GM21786 (cell line): ENCODE data around the gene SDK2.
"Not testable (repeated sequence)": the region's sequence is repeated elsewhere in the genome, so short reads cannot be mapped to it uniquely, and the experiment has no call there.

ENCODE experiments used
- ATAC-seq: cut with Tn5 transposase; IDR thresholded peaks from one replicate; pipeline ENCODE4 v1.9.1; 2021; ENCODE audit not compliant: unreplicated experiment

SDK2 gene

GRCh38 chr17:73334771-73335513, 309.3 kb downstream of the SDK2 start:
- no peak for ATAC-seq

GRCh38 chr17:73333445-73333844, 310.8 kb downstream of the SDK2 start:
- ATAC-seq, result not testable (repeated sequence)

DNA sequence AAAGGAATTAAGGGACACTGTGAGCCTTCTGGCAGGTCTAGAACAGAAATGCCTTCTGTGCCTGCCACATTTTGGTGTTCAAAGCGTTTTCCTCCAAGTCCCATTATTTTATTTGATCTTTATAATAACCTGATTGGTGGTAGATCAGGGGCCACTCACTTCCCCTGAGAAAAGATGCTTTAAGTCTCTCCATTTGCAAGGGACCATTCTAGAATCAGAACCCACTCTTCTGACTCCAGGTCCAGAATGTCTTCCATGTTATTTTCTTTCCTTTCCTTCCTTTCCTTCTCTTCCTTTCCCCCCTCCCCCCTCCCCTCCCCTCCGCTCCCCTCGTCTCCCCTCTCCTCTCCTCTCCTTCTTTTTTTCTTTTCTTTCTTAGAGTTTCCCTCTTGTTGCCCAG, 313.2 kb downstream of the SDK2 start:
- ATAC-seq, result no peak

- no peak for ATAC-seq
Observed at GRCh38 chr17:73327676-73328075, 316.6 kb downstream of the SDK2 start.

GRCh38 chr17:73325527-73325842, 318.8 kb downstream of the SDK2 start:
- ATAC-seq, result no peak

DNA sequence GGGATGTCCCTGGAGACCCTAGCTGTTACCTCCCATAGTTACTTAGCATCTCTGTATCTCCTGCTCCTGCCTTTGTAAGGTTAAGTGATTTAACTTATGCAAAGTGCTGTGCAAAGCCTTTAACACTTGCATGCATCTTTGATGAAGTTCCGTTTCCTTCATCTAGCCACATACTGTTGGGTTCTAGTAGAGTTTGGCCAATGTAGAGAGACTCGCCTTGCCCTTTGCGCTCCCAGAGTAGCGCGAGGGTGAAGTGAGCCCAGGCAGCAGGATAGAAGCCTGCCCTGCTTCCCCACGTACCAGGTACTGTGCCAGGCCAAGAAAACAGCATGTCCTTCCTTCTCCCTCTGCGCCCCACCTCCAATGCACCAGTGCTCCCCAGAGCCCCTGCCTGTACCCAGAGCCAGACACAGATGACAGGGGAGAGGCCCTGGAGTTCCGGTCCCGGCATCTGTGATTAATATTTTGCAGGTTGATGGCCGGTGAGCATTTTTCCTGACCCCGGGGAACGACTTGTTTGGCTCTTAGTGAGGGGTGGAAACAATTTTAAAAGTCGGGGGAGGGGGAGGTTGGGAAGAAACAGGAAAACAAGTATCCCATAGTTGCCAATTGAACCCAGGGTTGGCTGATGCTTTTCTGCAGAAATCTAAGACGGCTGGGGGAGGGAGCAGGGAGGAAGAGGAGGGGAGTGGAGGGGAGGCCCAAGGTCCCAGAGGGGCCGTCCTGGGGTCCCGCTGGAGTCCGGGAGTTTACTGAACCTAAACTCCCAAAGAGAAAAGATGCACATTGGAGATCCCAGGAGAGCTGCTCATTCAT, 319.3 kb downstream of the SDK2 start:
- ATAC-seq, result no peak

GRCh38 chr17:73324160-73324475, 320.1 kb downstream of the SDK2 start:
- no peak for ATAC-seq

GRCh38 chr17:73323409-73324159, 320.7 kb downstream of the SDK2 start:
- no peak for ATAC-seq

DNA sequence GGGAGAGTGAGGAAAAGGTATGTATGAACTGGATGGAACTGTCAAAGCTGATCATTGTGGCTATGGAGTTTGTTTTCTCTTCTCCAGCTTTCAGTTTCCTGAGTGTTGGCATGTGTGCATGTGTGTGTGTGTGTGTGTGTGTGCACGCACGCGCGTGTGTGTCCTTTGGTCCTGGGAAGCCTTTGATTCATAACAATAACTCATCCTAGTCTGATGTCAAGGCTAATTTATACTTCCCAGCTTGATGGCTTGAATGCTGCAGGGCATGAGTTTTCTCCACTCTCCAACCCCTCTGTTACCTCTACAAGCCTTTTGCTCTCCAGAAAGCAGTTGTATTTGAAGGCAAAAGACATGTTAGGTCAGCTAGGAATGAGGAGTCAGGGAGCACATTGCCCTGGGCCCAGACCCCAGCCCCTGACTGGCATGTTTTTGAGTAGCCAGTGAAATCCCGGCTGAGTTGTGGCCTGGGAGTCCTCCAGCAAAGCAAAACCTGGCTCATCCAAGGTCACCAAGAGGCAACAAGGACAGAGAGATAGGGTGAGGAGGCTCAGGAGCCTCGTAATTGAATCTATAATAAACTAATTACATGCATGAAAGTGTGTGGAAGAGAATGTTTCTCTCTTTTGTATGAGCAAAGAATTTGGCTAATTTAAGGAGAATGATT, 323.5 kb downstream of the SDK2 start:
- ATAC-seq, result no peak

- no peak for ATAC-seq
Observed at GRCh38 chr17:73319766-73320165, 324.5 kb downstream of the SDK2 start.

DNA sequence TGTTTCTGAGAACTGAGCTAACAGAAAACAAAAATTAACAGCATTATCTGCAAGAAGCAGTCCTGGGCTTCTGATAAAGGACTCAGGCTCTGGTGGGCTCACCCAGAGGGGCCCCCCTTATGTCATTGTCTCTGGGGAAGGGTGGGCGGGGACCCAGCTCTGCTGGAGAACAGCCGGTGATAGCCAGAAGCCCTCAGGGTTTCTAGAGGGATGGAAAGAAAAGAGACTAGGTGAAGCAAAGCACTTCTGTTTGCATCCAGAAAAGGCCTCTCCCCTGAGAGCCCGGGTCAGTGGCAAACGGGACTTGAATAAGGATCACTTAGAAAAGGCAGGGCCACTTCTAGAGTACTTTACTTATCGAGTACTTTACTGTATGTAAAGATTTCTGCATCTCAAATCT, 325.4 kb downstream of the SDK2 start:
- ATAC-seq, result no peak

DNA sequence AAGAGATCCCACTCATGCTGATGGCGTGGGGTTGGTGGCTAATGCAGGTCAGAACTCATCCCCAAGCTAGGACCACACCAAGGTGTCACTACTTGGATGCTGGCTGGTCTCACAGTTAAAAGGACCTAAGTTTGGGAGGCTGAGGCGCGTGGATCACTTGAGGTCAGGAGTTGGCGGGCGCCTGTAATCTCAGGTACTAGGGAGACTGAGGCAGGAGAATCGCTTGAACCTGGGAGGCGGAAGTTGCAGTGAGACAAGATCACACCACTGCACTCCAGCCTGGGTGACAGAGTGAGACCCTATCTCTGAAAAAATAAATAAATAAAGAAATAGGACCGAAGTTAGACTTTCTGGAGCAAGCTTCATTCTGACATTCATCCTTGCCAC, 325.8 kb downstream of the SDK2 start:
- no peak for ATAC-seq

DNA sequence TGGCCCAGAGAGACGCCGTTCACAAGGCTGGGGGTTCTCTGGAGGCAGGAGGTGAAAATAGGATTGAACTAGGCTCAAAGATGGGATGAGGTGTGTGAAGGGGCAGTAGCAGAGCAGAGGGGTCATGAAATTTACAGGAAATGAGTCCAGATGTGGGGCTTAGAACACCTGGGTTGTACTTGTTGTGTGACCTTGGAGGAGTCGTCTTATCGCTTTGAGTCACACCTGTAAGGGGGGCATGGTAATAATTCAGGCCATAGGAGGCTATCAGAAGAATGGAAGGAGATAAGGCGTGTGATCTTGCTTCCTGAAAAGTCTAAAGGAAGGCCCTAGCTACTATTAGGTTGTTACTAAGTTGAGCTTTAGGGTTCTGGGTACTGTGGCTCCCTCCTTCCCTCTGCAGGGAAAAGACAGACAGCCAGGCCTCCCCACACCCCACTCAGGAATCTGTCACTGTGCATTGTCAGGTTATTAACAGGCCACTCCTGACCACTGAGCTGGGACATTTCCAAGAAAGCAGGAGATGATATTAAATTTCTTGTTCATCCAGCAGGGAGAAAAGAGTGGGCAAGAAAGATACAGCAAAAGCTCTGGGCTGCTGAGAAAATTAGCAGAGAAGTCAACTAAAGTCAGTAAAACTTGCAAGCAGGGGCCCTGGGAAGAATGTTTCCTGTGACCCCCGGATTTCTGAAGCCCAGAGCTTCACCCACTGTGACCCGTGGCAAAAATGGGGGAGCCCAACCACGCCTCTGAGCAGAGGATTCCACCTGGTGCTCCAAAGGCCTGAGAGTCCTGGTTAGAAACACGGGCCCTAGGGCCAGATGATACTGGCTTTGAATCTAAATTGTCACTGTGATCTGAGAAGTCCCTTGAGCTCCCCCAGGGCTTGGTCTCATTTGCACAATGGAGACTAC, 326.5 kb downstream of the SDK2 start:
- peak; percentile 18 for ATAC-seq

- ATAC-seq, result peak; percentile 67
Observed at GRCh38 chr17:73316919-73317505, 327.2 kb downstream of the SDK2 start.

- ATAC-seq, result no peak
Observed at GRCh38 chr17:73315471-73315870, 328.8 kb downstream of the SDK2 start.

DNA sequence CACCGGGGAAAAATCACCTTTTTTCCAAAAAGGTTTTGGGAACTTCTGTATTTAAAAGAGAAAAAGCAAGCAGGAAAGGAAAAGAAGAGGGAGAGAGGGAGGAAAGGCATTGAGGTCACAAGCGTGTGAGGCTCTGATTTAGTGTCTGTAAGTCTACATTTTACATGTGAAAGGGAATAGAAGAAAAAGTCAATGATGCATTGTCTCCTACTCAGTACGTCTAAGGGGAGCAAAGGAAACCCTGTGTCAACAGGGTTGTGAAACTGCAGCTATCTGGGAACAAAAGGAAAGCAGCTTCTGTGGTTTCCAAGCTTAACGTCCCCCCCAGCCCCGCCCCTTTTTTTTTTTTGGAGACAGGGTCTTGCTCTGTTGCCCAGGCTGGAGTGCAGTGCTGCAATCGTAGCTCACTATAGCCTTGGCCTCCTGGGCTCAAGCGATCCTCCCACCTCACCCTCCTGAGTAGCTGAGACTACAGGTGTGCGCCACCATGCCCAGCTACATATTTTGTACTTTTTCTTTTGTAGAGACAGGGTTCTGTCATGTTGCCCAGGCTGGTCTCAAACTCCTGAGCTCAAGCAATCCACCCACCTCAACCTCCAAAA, 330.6 kb downstream of the SDK2 start:
- no peak for ATAC-seq

DNA sequence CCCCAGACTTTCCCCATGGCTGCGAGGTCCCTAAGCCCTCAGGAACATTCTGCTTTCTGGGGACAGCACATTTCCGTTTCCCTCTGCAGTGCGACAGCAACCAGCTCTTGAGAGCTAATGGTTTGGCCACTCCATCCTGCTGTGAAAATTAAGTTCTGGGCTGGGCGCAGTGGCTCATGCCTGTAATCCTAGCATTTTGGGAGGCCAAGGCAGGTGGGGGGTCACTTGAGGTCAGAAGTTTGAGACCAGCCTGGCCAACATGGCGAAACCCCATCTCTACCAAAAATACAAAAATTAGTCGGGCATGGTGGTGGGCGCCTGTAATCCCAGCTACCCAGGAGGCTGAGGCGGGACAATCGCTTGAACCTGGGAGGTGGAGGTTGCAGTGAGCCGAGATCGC, 331.4 kb downstream of the SDK2 start:
- not testable (repeated sequence) for ATAC-seq

DNA sequence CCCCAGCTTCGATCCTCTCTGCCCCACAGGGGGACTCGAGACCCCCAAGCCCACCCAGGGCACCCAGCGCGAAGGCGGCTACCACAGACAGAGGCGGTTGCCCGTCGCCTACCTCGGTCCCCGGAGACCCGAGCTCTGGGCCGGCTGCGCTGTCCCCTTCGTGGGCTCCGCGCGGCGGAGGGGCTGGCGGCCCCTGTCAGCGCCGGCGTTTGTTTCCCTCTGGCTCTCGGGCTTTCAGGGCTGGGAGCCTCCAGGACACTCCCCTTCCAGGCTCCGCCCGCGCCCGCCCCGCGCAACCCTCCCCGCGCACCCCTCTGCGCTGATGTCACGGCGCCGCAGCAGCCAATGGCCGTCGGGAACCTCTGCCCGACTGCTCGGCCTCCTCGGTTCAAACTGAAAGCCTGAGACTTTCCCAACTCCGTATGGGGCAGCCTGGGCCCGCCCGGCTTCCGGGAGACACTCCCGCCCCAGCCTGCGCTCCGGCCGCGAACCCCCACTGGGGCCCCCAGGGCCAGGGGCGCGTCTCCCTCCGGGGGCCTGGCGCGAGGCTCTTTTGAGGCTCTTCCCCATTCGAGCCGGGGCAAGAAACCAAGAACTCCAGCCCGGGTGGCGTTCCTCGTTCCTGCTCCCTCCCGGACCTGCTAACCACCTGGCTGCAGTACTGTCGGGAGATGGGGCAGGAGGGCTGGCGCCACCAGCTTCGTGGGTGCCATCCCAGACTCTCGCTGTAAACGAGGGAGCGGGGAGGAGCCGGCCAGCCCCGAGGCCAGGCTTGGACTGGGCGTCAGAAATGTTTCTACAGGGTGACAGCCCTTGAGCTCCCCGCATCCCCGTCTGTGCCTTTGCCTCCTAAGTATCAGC, 332.2 kb downstream of the SDK2 start, which contains the start of gene CDC42EP4:
TSS of gene CDC42EP4 (minus strand) at position 221 of the 861 bp plus-strand sequence. CDS start 25,501 bp downstream, outside the sequence.
- peak; percentile 81 for ATAC-seq

DNA sequence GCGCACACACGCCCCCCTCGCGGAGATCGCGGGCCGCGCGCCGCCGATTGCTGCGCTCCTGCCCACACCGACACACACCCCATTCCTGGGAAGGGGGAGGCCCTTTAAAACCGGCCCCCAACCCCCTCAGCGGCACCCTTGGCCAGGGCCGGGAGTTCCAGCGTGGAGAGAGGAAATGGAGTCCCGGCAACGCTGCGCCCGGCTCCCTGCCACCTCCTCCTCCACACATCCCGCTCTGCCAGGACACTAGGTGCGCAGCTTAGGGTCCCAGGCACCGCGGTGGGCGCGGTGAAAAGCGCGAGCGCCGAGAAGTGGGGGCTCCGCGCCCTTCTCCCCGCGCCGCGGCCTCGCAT, 332.8 kb downstream of the SDK2 start:
- ATAC-seq, result peak; percentile 19
